Natural killer cell treated with Interleukin-12 subunit alpha and Interleukin-12 subunit beta and Interleukin-15 and Interleukin-18, amount 100 ng/mL, for 72 hours (primary cell): Measurements from ENCODE around the gene LRRC49. TPM values are rescaled to one million over a fixed set of nuclear protein-coding genes. Genes with fewer than 3 reads are reported as not detected.
"Not testable (repeated sequence)": the region's sequence is repeated elsewhere in the genome, so short reads cannot be mapped to it uniquely, and the experiment has no call there.

Experiments
- ATAC-seq, 2 donors: fragments of 150-1000 bp; cut with Tn5 transposase in 1 of 2; sonication (Bioruptor Pico), chemical (Tn5 transposase) in 1 of 2; 2 replicates each; pipeline ENCODE4 v1.10.0; 2021
- DNase-seq: peaks from one replicate; pipeline ENCODE4 v3.0.0; 2022; ENCODE audit warnings: low spot score
- H3K27ac Mint-ChIP-seq, 2 donors: 1 replicate in 1 of 2; 2 replicates in 1 of 2; pipeline ENCODE4 v1.8.0; 2022; ENCODE audit warnings: mixed read lengths in 2 of 2, mild to moderate bottlenecking in 1 of 2, moderate library complexity in 1 of 2
- H3K27me3 Mint-ChIP-seq, 2 donors: 1 replicate in 1 of 2; 2 replicates in 1 of 2; pipeline ENCODE4 v1.8.0; 2022; ENCODE audit warnings: mixed read lengths in 2 of 2
- H3K36me3 Mint-ChIP-seq: one replicate; pipeline ENCODE4 v1.8.0; 2022; ENCODE audit warnings: mixed read lengths
- H3K4me1 Mint-ChIP-seq, 2 donors: 1 replicate in 1 of 2; 2 replicates in 1 of 2; pipeline ENCODE4 v1.8.0; 2022; ENCODE audit warnings: low read depth in 2 of 2, mixed read lengths in 2 of 2, mild to moderate bottlenecking in 1 of 2
- H3K4me3 Mint-ChIP-seq: one replicate; pipeline ENCODE4 v1.8.0; 2022; ENCODE audit warnings: mixed read lengths
- H3K9me3 Mint-ChIP-seq: 2 replicates; pipeline ENCODE4 v1.8.0; 2022; ENCODE audit warnings: mixed read lengths
- total RNA-seq, 2 donors: library from RNA; stranded (reverse); gene quantifications; one replicate each; pipeline ENCODE4 v1.2.3, GENCODE V29; 2022

LRRC49 gene
- total RNA-seq, 2 donors from 2014 or later: 0.38 to 1.9 TPM

- not testable (repeated sequence) for ATAC-seq, H3K27ac Mint-ChIP-seq, H3K4me1 Mint-ChIP-seq, H3K9me3 Mint-ChIP-seq, H3K4me3 Mint-ChIP-seq, H3K36me3 Mint-ChIP-seq, DNase-seq
- peaks cover 25 to 49% of the 10 kb centered on the region in 2 donors for H3K27me3 Mint-ChIP-seq
Observed at GRCh38 chr15:70858614-70859321, 33.9 kb upstream of the LRRC49 start.

- no peak overlapping the region for H3K4me3 Mint-ChIP-seq
- no peaks in the 10 kb centered on the region for H3K9me3 Mint-ChIP-seq
- H3K27ac Mint-ChIP-seq: no peak overlapping the region
- no peaks in the 10 kb centered on the region for H3K36me3 Mint-ChIP-seq
- H3K4me1 Mint-ChIP-seq: peaks cover 0 to 2% of the 10 kb centered on the region in 2 donors
- no peak for DNase-seq
- ATAC-seq: no peak
- H3K27me3 Mint-ChIP-seq: peaks cover 23 to 47% of the 10 kb centered on the region in 2 donors
Observed at GRCh38 chr15:70859322-70859908, 33.2 kb upstream of the LRRC49 start.

- Mint-ChIP-seq H3K9me3 (no peaks in the 10 kb centered on the region), H3K27me3 (peaks cover 18 to 41% of the 10 kb centered on the region in 2 donors), H3K4me3 (no peak overlapping the region), H3K27ac (no peak overlapping the region), H3K36me3 (no peaks in the 10 kb centered on the region), H3K4me1 (no peaks in the 10 kb centered on the region)
- DNase-seq (no peak), ATAC-seq (no peak)
Observed at GRCh38 chr15:70859998-70860397, 32.6 kb upstream of the LRRC49 start.

- no peaks in the 10 kb centered on the region for H3K36me3 Mint-ChIP-seq
- no peak overlapping the region for H3K4me3 Mint-ChIP-seq
- H3K27me3 Mint-ChIP-seq: peaks cover 8 to 12% of the 10 kb centered on the region in 2 donors
- DNase-seq (no peak), ATAC-seq (peak in 1 of 2 donors; percentile 32)
- H3K4me1 Mint-ChIP-seq: no peaks in the 10 kb centered on the region
- no peak overlapping the region for H3K27ac Mint-ChIP-seq
- no peaks in the 10 kb centered on the region for H3K9me3 Mint-ChIP-seq
Observed at GRCh38 chr15:70863450-70864218, 29.0 kb upstream of the LRRC49 start.

- Mint-ChIP-seq H3K27me3 (peaks cover 0 to 3% of the 10 kb centered on the region in 2 donors), H3K4me3 (no peak overlapping the region), H3K4me1 (peaks cover 4% of the 10 kb centered on the region in 2 donors), H3K9me3 (no peaks in the 10 kb centered on the region), H3K36me3 (no peaks in the 10 kb centered on the region), H3K27ac (no peak overlapping the region)
- ATAC-seq (no peak), DNase-seq (no peak)
Observed at GRCh38 chr15:70866982-70867641, 25.5 kb upstream of the LRRC49 start.

GRCh38 chr15:70867911-70868467 lies 24.6 kb upstream of the LRRC49 start:
- Mint-ChIP-seq H3K9me3 (no peaks in the 10 kb centered on the region), H3K36me3 (no peaks in the 10 kb centered on the region), H3K27ac (no peak overlapping the region), H3K4me1 (peaks cover 4% of the 10 kb centered on the region in 2 donors), H3K4me3 (no peak overlapping the region), H3K27me3 (peaks cover 5 to 8% of the 10 kb centered on the region in 2 donors)
- DNase-seq (no peak), ATAC-seq (no peak)

GRCh38 chr15:70869346-70869745 lies 23.3 kb upstream of the LRRC49 start:
- DNase-seq (no peak), ATAC-seq (no peak)
- peaks cover 4% of the 10 kb centered on the region in 2 donors for H3K4me1 Mint-ChIP-seq
- no peaks in the 10 kb centered on the region for H3K36me3 Mint-ChIP-seq
- no peaks in the 10 kb centered on the region for H3K9me3 Mint-ChIP-seq
- H3K4me3 Mint-ChIP-seq: no peak overlapping the region
- peaks cover 16 to 19% of the 10 kb centered on the region in 2 donors for H3K27me3 Mint-ChIP-seq
- no peak overlapping the region for H3K27ac Mint-ChIP-seq

GRCh38 chr15:70870051-70870450 lies 22.6 kb upstream of the LRRC49 start:
- H3K27ac Mint-ChIP-seq: no peak overlapping the region
- H3K36me3 Mint-ChIP-seq: no peaks in the 10 kb centered on the region
- H3K27me3 Mint-ChIP-seq: peaks cover 22 to 24% of the 10 kb centered on the region in 2 donors
- H3K4me3 Mint-ChIP-seq: no peak overlapping the region
- DNase-seq (no peak), ATAC-seq (peak in 1 of 2 donors; percentile 57)
- H3K9me3 Mint-ChIP-seq: no peaks in the 10 kb centered on the region
- peaks cover 4% of the 10 kb centered on the region in 2 donors for H3K4me1 Mint-ChIP-seq

- H3K4me1 Mint-ChIP-seq, ATAC-seq, H3K9me3 Mint-ChIP-seq, H3K36me3 Mint-ChIP-seq, H3K27ac Mint-ChIP-seq, DNase-seq, H3K4me3 Mint-ChIP-seq: not testable (repeated sequence)
- H3K27me3 Mint-ChIP-seq: peaks cover 32 to 37% of the 10 kb centered on the region in 2 donors
Observed at GRCh38 chr15:70871490-70871889, 21.1 kb upstream of the LRRC49 start.

GRCh38 chr15:70873232-70874054 lies 19.2 kb upstream of the LRRC49 start:
- no peaks in the 10 kb centered on the region for H3K36me3 Mint-ChIP-seq
- no peak for DNase-seq
- H3K4me1 Mint-ChIP-seq: peaks cover 4% of the 10 kb centered on the region in 2 donors
- H3K4me3 Mint-ChIP-seq: no peak overlapping the region
- H3K27me3 Mint-ChIP-seq: peaks cover 37 to 46% of the 10 kb centered on the region in 2 donors
- ATAC-seq: no peak
- no peaks in the 10 kb centered on the region for H3K9me3 Mint-ChIP-seq
- H3K27ac Mint-ChIP-seq: no peak overlapping the region

GRCh38 chr15:70875001-70875782 lies 17.4 kb upstream of the LRRC49 start:
- Mint-ChIP-seq H3K9me3 (no peaks in the 10 kb centered on the region), H3K27ac (no peak overlapping the region), H3K36me3 (no peaks in the 10 kb centered on the region), H3K4me3 (no peak overlapping the region), H3K4me1 (peaks cover under 1 to 1% of the 10 kb centered on the region in 2 donors), H3K27me3 (peaks cover 42 to 64% of the 10 kb centered on the region in 2 donors)
- no peak for DNase-seq
- ATAC-seq: no peak

GRCh38 chr15:70876011-70876410 lies 16.6 kb upstream of the LRRC49 start:
- DNase-seq (no peak), ATAC-seq (no peak)
- Mint-ChIP-seq H3K4me3 (no peak overlapping the region), H3K27me3 (peaks cover 43 to 70% of the 10 kb centered on the region in 2 donors), H3K4me1 (no peaks in the 10 kb centered on the region), H3K36me3 (no peaks in the 10 kb centered on the region), H3K9me3 (no peaks in the 10 kb centered on the region), H3K27ac (no peak overlapping the region)
